Transverse colon (tissue), 4 donors: ENCODE results near the gene AKAP9. TPM values are rescaled to one million over a fixed set of nuclear protein-coding genes. Genes with fewer than 3 reads are reported as not detected.

ENCODE experiments used
- DNase-seq: peaks from one replicate; pipeline ENCODE4 v3.0.0-alpha.2; 2019
- H3K27ac ChIP-seq, 4 donors: fragments of 200-600 bp; sonication (generic); 2 replicates each; pipeline ENCODE4 v1.5.1; 2016 to 2018; ENCODE audit warnings: inconsistent platforms in 4 of 4
- H3K27me3 ChIP-seq: fragments of 200-600 bp; sonication (generic); 2 replicates; pipeline ENCODE4 v1.5.1; 2017; ENCODE audit warnings: inconsistent platforms
- H3K36me3 ChIP-seq, 4 donors: fragments of 200-600 bp; sonication (generic); 2 replicates each; pipeline ENCODE4 v1.5.1; 2017 to 2019; ENCODE audit warnings: inconsistent platforms in 4 of 4
- H3K4me1 ChIP-seq, 4 donors: fragments of 200-600 bp; sonication (generic); 2 replicates each; pipeline ENCODE4 v1.5.1; 2017 to 2020; ENCODE audit warnings: inconsistent platforms in 4 of 4
- H3K4me3 ChIP-seq, 4 donors: fragments of 200-600 bp; sonication (generic); 1 replicate in 1 of 4; 2 replicates in 3 of 4; pipeline versions ENCODE4 v1.5.1 to v1.6.1; 2017 to 2019; ENCODE audit warnings: inconsistent platforms in 4 of 4
- H3K9me3 ChIP-seq, 2 donors: fragments of 200-600 bp; sonication (generic); 2 replicates each; pipeline ENCODE4 v1.5.1; 2017 to 2019; ENCODE audit warnings: inconsistent platforms in 2 of 2
- EP300 ChIP-seq: sonication (generic); formaldehyde crosslinking; IDR thresholded peaks from one replicate; pipeline ENCODE4 v1.6.1; 2017; ENCODE audit warnings: antibody characterized with exemption, low read depth
- POLR2A ChIP-seq: fragments of 450-650 bp; IDR thresholded peaks from one replicate; pipeline ENCODE4 v1.6.1; 2016; ENCODE audit warnings: antibody characterized with exemption, mild to moderate bottlenecking, moderate library complexity
- POLR2AphosphoS5 ChIP-seq, 3 donors: sonication (generic); formaldehyde crosslinking; IDR thresholded peaks; one replicate each; pipeline ENCODE4 v1.6.1; 2016; ENCODE audit warnings: antibody characterized with exemption in 3 of 3
- WGBS, 2 donors: methylation state at CpG; one replicate each; pipeline ENCODE4 v1.1.5; 2018; ENCODE audit warnings: low coverage in 1 of 2; 5-methylcytosine and 5-hydroxymethylcytosine counted together
- in situ Hi-C, 4 donors: fragments of 200-750 bp; cut with MboI; loops; one replicate each; pipeline versions ENCODE4 v1.15.0 to v1.15.1; 2017; ENCODE audit warnings: low sequenced_read_pairs in 3 of 4, low pct_ligation_motif_present in 1 of 4, low pct_unique_long_range_greater_than_20kb in 1 of 4
- intact Hi-C: fragments of 100-400 bp; cut with DNase I; formaldehyde crosslinking; loops from one replicate; pipeline ENCODE4 v1.15.1; 2023; ENCODE audit warnings: low total_unique reads
- total RNA-seq, 4 donors: library from RNA; depleted of rRNA; stranded (reverse); fragments of >200 nt; gene quantifications; one replicate each; pipeline ENCODE4 v1.1.0, GENCODE V29; 2016
- TF ChIP-seq, protein P1 (sequence below), 5 experiments: fragments of 200-600 bp in 3 of 5; fragments of 450-650 bp in 2 of 5; sonication (generic) in 3 of 5; IDR thresholded peaks; 1 replicate in 2 of 5; 2 replicates in 3 of 5; pipeline ENCODE4 v1.5.1; 2016 to 2017; ENCODE audit warnings: antibody characterized with exemption in 5 of 5, inconsistent platforms in 3 of 5, mild to moderate bottlenecking in 2 of 5, moderate library complexity in 1 of 5

Gene AKAP9
- total RNA-seq, 4 donors from 2014 or later = 203 to 262 (median 234) TPM

- Histone ChIP-seq H3K36me3 (peaks cover 0 to 35% (median 15%) of the 10 kb centered on the region in 4 donors), H3K4me1 (no peaks in the 10 kb centered on the region), H3K4me3 (no peak overlapping the region), H3K27ac (no peak overlapping the region), H3K9me3 (no peaks in the 10 kb centered on the region), H3K27me3 (no peaks in the 10 kb centered on the region)
- DNase-seq = no peak
- no peak for TF ChIP-seq EP300
- TF ChIP-seq POLR2AphosphoS5 (IDR thresholded peaks at IDR 0.05) = no peak
- TF ChIP-seq POLR2A = no peak
- TF ChIP-seq, protein P1, sequence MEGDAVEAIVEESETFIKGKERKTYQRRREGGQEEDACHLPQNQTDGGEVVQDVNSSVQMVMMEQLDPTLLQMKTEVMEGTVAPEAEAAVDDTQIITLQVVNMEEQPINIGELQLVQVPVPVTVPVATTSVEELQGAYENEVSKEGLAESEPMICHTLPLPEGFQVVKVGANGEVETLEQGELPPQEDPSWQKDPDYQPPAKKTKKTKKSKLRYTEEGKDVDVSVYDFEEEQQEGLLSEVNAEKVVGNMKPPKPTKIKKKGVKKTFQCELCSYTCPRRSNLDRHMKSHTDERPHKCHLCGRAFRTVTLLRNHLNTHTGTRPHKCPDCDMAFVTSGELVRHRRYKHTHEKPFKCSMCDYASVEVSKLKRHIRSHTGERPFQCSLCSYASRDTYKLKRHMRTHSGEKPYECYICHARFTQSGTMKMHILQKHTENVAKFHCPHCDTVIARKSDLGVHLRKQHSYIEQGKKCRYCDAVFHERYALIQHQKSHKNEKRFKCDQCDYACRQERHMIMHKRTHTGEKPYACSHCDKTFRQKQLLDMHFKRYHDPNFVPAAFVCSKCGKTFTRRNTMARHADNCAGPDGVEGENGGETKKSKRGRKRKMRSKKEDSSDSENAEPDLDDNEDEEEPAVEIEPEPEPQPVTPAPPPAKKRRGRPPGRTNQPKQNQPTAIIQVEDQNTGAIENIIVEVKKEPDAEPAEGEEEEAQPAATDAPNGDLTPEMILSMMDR (IDR thresholded peaks at IDR 0.05) = no peak
- WGBS, 2 donors = 89 to 92% methylated on average over 3 of the region's 3 CpGs
- intact Hi-C loops (no loop called here), in situ Hi-C loops (no loop called here)
Measured at GRCh38 chr7:91993976-91994375, 53.3 kb downstream of the AKAP9 start.

GRCh38 chr7:91995391-91996105 lies 54.9 kb downstream of the AKAP9 start:
- Histone ChIP-seq H3K4me1 (no peaks in the 10 kb centered on the region), H3K4me3 (no peak overlapping the region), H3K27ac (no peak overlapping the region), H3K9me3 (no peaks in the 10 kb centered on the region), H3K36me3 (peaks cover 0 to 38% (median 17%) of the 10 kb centered on the region in 4 donors), H3K27me3 (no peaks in the 10 kb centered on the region)
- no peak for DNase-seq
- in situ Hi-C loops = no loop called here
- TF ChIP-seq POLR2A (no peak), EP300 (no peak), POLR2AphosphoS5 (IDR thresholded peaks at IDR 0.05) (no peak)
- TF ChIP-seq, protein P1 (IDR thresholded peaks at IDR 0.05) = no peak
- 44 to 76% methylated on average over 1 to 2 of the region's 2 CpGs for WGBS, 2 donors
- intact Hi-C loops = no loop called here

DNA sequence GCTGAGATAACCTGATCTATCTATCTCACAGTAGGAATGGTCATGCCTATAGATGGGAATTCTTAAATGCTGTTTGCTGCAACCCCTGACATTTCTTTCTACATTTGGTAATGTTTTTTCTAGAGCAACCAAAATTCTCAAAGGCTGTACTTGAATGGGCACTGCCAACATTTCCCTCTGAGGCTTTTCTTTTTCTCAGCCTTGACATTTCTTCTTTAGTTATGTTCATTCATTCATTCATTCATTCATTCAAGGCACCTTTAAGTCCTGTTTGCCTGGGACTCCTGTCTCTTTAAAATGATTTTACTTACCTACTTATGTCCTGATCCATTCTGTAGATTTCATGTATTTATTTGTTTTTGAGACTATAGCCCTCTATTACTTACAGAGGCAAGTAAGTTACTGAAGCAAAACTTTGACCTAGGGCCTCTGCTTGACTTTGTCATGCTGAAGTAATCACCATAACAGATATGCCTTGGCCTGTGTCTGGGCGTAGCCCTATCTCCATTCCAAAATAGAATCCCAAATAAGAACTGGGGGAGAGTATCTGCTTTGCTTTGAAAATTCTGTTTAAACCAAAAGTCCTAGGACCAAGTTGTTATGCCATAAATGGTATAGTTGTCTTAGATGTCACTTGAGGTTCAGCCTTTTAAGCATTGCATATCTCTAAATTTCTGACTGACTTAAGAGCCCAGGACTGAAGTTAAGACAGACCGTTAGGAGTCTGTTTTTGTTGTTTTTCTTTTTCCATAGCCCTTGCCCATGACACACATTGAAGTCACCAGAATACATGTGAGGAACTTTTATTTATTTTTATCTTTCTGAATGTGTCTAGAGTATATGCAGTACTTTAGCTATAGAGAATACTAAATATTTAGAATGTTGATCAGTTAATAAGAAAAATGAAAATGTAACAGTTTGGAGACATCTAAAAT lies 59.2 kb downstream of the AKAP9 start:
- Histone ChIP-seq H3K4me3 (no peak overlapping the region), H3K27me3 (no peaks in the 10 kb centered on the region), H3K9me3 (no peaks in the 10 kb centered on the region), H3K4me1 (no peaks in the 10 kb centered on the region), H3K36me3 (peaks cover 0 to 45% (median 13%) of the 10 kb centered on the region in 4 donors), H3K27ac (no peak overlapping the region)
- WGBS, 2 donors = 91 to 96% methylated on average over 2 of the region's 2 CpGs
- intact Hi-C loops (no loop called here), in situ Hi-C loops (no loop called here)
- DNase-seq = no peak
- TF ChIP-seq POLR2A = no peak
- TF ChIP-seq, protein P1 (IDR thresholded peaks at IDR 0.05) = no peak
- no peak for TF ChIP-seq POLR2AphosphoS5 (IDR thresholded peaks at IDR 0.05)
- TF ChIP-seq EP300 = no peak

DNA sequence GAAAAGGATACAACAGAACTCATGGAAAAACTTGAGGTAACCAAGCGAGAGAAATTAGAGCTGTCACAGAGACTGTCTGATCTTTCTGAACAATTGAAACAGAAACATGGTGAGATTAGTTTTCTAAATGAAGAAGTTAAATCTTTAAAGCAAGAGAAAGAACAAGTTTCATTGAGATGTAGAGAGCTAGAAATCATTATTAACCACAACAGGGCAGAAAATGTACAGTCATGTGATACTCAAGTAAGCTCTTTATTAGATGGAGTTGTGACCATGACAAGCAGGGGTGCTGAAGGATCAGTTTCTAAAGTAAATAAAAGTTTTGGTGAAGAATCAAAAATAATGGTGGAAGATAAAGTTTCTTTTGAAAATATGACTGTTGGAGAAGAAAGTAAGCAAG lies 62.1 kb downstream of the AKAP9 start:
- H3K27ac ChIP-seq = no peak overlapping the region
- H3K36me3 ChIP-seq = peaks cover 0 to 44% (median 8%) of the 10 kb centered on the region in 4 donors
- DNase-seq = no peak
- TF ChIP-seq POLR2AphosphoS5 (IDR thresholded peaks at IDR 0.05) (no peak), POLR2A (no peak), EP300 (no peak)
- TF ChIP-seq, protein P1 (IDR thresholded peaks at IDR 0.05) = no peak
- H3K27me3 ChIP-seq = no peaks in the 10 kb centered on the region
- H3K4me1 ChIP-seq = no peaks in the 10 kb centered on the region
- WGBS, 2 donors = 88 to 93% methylated on average over 1 of the region's 1 CpG
- in situ Hi-C loops = no loop called here
- intact Hi-C loops = no loop called here
- no peaks in the 10 kb centered on the region for H3K9me3 ChIP-seq
- no peak overlapping the region for H3K4me3 ChIP-seq
